Progenitor cell of endocrine pancreas (in vitro differentiated cells): Measurements from ENCODE around the gene NPPA. TPM values are rescaled to one million over a fixed set of nuclear protein-coding genes. Genes with fewer than 3 reads are reported as not detected.

Experiments used
- DNase-seq: peaks from one replicate; pipeline ENCODE4 v3.0.0; 2021; ENCODE audit warnings: low spot score; ENCODE audit not compliant: unreplicated experiment
- H3K27ac Mint-ChIP-seq: 2 replicates; pipeline ENCODE4 v1.8.0; 2021; ENCODE audit warnings: mild to moderate bottlenecking, moderate library complexity, mixed read lengths
- H3K27me3 Mint-ChIP-seq: 2 replicates; pipeline ENCODE4 v1.8.0; 2021; ENCODE audit warnings: mixed read lengths
- H3K36me3 Mint-ChIP-seq: 2 replicates; pipeline ENCODE4 v1.8.0; 2022; ENCODE audit warnings: mixed read lengths; ENCODE audit not compliant: insufficient read depth
- H3K4me1 Mint-ChIP-seq: 2 replicates; pipeline ENCODE4 v1.8.0; 2021; ENCODE audit warnings: low read depth, mixed read lengths
- H3K4me3 Mint-ChIP-seq: 2 replicates; pipeline ENCODE4 v1.8.0; 2021; ENCODE audit warnings: low read depth, mild to moderate bottlenecking, moderate library complexity, mixed read lengths
- H3K9me3 Mint-ChIP-seq: 2 replicates; pipeline ENCODE4 v1.8.0; 2021; ENCODE audit warnings: low read depth, mixed read lengths
- total RNA-seq: library from RNA; stranded (reverse); gene quantifications from 2 replicates; pipeline ENCODE4 v1.2.1, GENCODE V29; 2021
- TF ChIP-seq, protein P1 (sequence below): fragments of 200-600 bp; sonication (generic); IDR thresholded peaks from one replicate; pipeline ENCODE4 v1.5.0; 2021; ENCODE audit warnings: antibody characterized with exemption, mild to moderate bottlenecking; ENCODE audit not compliant: unreplicated experiment

Gene NPPA
- total RNA-seq, 1 donor from 2014 or later: not detected

DNA sequence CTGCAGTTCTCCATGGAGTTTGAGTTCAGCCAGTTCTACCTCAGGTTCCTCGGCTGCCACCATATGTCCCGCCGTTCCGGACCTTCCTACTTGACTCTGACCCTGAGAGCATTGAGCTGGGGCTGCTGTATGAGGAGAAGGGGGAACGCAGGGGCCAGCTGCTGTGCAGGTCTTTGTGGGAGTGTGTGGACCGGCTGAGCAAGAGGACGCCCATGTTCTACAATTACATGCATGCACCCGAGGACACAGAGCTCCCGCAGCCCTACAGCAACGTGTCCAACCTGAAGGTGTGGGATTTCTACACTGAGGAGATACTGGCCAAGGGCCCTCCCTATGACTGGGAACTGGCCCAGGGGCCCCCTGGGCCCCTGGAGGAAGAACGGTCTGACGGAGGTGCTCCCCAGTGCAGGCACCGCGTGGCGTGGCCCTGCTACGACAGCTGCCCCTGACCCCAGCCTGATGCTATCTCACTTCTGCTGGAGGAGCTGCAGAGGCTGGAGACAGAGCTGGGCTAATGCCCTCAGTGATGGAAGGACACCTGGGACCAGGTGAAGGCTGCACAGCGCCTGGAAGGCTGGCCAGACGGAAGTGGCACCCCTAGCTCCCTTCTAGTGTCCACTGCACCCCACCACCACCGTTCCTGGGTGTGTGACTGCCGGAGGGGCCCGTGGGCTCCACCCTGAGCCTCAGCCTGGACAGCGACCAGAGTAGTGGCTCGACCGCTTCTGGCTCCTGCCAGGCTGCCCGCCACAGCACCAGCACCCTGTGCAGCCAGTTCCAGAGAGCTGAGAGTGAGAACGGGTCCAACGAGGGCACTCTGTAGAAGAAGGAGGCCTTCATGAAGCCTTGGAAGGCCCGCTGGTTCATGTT lies 32.0 kb upstream of the NPPA start:
- TF ChIP-seq, protein P1, sequence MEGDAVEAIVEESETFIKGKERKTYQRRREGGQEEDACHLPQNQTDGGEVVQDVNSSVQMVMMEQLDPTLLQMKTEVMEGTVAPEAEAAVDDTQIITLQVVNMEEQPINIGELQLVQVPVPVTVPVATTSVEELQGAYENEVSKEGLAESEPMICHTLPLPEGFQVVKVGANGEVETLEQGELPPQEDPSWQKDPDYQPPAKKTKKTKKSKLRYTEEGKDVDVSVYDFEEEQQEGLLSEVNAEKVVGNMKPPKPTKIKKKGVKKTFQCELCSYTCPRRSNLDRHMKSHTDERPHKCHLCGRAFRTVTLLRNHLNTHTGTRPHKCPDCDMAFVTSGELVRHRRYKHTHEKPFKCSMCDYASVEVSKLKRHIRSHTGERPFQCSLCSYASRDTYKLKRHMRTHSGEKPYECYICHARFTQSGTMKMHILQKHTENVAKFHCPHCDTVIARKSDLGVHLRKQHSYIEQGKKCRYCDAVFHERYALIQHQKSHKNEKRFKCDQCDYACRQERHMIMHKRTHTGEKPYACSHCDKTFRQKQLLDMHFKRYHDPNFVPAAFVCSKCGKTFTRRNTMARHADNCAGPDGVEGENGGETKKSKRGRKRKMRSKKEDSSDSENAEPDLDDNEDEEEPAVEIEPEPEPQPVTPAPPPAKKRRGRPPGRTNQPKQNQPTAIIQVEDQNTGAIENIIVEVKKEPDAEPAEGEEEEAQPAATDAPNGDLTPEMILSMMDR: no peak
- no peak for DNase-seq
- Mint-ChIP-seq H3K4me1 (peaks cover 12% of the 10 kb centered on the region), H3K27ac (no peak overlapping the region), H3K36me3 (no peaks in the 10 kb centered on the region), H3K27me3 (peaks cover 5% of the 10 kb centered on the region), H3K9me3 (no peaks in the 10 kb centered on the region), H3K4me3 (no peak overlapping the region)

DNA sequence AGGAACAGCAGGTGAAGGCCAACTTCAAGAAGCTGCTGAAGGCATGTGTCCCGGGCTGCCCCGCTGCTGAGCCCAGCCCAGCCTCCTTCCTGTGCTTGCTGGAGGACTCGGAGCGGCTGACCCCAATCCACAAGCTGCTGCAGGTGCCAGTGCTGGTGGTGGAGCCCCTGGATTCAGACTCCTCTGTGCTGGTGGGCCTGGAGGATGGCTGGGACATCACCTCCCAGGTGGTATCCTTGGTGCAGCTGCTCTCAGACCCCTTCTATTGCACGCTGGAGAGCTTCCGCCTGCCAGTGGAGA lies 31.3 kb upstream of the NPPA start:
- Mint-ChIP-seq H3K9me3 (no peaks in the 10 kb centered on the region), H3K36me3 (no peaks in the 10 kb centered on the region), H3K27ac (no peak overlapping the region), H3K4me3 (no peak overlapping the region), H3K4me1 (peaks cover 12% of the 10 kb centered on the region), H3K27me3 (peaks cover 5% of the 10 kb centered on the region)
- no peak for DNase-seq
- TF ChIP-seq, protein P1: no peak

DNA sequence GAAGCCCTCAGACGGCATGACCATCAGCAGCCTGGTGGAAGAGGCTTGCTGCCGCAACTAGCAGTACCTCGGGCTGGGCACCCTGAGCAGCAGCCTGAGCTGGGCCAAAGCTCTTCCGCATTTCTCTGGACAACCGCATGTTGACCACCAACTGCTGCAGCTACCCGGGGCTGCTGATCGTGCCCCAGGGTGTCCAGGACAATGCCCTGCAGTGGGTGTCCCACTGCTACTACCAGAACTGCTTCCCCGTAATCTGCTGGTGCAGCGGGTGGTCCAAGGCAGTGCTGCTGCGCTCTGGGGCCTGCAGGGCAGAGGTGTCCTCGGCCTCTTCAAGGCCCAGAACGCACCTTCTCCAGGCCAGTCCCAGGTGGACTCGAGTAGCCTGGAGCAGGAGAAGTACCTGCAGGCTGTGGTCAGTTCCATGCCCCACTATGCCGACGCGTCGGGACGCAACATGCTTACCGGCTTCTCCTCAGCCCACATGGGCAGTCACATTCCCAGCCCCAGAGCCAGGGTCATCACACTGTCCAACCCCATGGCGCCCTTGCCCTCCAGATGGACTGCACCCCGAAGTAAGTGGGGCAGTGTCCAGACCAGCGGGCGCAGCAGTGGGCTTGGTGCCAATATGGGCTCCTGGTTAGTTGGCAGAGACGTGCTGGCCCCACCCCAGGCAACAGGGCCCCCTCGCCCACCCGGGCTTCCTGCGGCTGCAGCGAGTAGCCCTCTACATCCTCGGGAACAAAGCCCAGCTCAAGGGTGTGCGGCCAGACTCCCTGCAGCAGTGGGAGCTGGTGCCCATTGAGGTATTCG lies 30.7 kb upstream of the NPPA start:
- no peaks in the 10 kb centered on the region for H3K9me3 Mint-ChIP-seq
- no peak overlapping the region for H3K27ac Mint-ChIP-seq
- no peak for DNase-seq
- H3K4me1 Mint-ChIP-seq: peaks cover 12% of the 10 kb centered on the region
- no peaks in the 10 kb centered on the region for H3K36me3 Mint-ChIP-seq
- no peak overlapping the region for H3K4me3 Mint-ChIP-seq
- H3K27me3 Mint-ChIP-seq: peaks cover 5% of the 10 kb centered on the region
- TF ChIP-seq, protein P1: no peak

DNA sequence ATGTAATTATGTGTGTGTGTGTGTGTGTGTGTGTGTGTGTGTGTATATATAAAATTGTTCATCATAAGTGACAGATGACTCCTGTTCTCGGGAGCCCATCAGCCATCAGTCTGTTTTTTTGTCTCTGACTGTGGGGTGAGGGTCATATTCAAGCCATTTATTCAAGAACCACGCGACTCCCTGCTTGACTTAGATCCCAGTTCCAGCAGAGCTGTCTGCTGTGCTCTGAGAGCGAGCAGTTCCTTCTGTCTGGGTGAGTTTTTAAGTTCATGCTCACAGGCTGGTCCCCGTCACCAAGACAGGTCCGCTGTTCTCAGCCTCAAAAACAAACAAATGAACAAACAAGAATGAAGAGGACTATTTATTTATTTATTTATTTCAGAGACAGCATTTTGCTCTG lies 29.5 kb upstream of the NPPA start:
- Mint-ChIP-seq H3K4me1 (peaks cover 6% of the 10 kb centered on the region), H3K27me3 (peaks cover 5% of the 10 kb centered on the region), H3K36me3 (no peaks in the 10 kb centered on the region), H3K27ac (no peak overlapping the region), H3K4me3 (no peak overlapping the region), H3K9me3 (no peaks in the 10 kb centered on the region)
- no peak for DNase-seq
- TF ChIP-seq, protein P1: no peak

DNA sequence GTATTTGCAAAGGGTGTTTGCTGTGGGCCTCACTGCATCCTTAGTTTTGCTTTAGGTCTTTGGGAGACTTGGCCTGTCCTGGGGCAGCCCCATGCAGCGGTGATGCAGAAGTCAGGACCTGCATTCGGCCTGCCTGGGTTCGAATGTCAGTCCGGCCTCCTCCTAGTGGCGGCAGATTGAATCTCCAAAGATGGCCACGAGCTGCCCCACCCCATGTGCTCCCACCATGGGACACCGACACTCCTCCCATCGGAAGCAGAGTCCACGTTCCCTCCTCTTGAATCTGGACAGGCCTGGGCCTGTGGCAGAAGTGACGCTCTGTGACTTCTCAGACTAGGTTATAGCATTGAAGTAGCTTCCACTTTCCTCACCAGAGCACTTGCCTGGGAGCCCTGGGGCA lies 27.5 kb upstream of the NPPA start:
- H3K9me3 Mint-ChIP-seq: no peaks in the 10 kb centered on the region
- no peak overlapping the region for H3K27ac Mint-ChIP-seq
- no peak overlapping the region for H3K4me3 Mint-ChIP-seq
- peaks cover 5% of the 10 kb centered on the region for H3K27me3 Mint-ChIP-seq
- H3K36me3 Mint-ChIP-seq: no peaks in the 10 kb centered on the region
- TF ChIP-seq, protein P1: no peak
- DNase-seq: no peak
- H3K4me1 Mint-ChIP-seq: no peaks in the 10 kb centered on the region
